G401.6 (cell line): ENCODE results near the gene GPD1.
"Not testable (repeated sequence)": the region's sequence is repeated elsewhere in the genome, so short reads cannot be mapped to it uniquely, and the experiment has no call there.

ENCODE experiments used
- FAIRE-seq: peaks from 2 replicates; lab custom pipeline; 2012; peaks lifted over from hg19 to GRCh38; lab: Jason Lieb, UNC

Gene GPD1

GRCh38 chr12:50073712-50074111 is 30.1 kb upstream of the GPD1 start:
- FAIRE-seq: no peak

DNA sequence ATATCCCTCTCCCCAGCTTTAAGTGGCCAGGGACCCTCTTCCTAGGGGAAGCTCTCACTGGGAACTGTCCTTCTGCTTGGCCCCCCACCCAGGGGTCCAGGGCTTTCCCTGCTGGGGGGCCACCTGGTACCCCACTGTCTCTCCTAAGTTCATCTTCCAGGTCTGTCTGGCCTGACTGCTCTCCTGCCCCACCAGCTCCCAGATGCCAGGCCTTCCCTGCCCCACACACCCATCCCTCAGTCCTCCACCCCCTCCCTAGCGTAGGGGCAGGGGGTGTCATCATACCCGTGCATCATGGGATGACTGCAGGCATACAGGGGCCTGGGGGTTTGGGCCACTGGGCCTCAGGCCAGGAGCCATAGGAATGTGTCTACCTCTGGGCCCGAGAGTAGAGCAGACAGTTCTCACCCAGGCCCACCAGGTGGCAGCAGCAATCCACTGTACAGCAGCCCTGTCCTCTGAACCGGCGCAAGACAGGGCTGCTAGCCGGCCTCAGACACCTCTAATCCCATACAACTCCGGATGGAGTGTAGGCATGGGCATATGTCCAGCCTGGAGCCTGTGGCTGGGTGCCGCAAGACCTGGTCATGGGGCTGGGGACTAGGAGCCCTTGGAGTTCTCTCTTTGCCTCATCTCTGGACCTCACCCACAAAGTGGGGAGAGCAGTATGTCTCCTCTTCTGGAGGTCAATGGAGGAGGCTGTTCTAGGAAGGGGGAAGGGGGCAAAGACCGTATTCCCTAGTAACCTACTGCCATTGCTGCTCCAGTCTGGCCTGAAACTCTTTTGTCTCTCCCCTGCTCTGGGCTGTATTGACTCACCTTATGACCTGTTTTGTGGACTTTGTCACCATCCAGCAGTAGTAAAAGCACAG is 28.6 kb upstream of the GPD1 start:
- FAIRE-seq: peak; percentile 71

DNA sequence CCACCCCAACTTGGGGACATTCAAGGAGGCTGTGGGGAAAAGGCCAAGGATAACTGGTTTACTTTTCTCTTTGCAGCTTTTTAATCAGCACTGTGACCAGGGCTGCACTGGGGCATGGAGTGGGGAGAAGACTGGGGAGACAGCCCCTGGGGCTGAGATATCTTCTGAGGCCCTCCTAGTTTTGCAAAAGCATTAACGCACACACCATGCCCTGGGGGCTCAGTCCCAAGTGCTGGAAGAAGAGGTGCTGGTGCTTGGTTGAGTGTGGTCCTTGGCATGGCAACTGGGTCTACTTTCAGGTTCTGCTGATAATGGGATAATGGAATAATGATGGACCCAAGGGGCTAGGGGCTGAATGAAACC is 28.0 kb upstream of the GPD1 start:
- FAIRE-seq: no peak

GRCh38 chr12:50077099-50077498 is 26.7 kb upstream of the GPD1 start:
- no peak for FAIRE-seq

- no peak for FAIRE-seq
Observed at GRCh38 chr12:50078281-50078680, 25.5 kb upstream of the GPD1 start.

GRCh38 chr12:50079771-50080170 is 24.0 kb upstream of the GPD1 start:
- FAIRE-seq: no peak

- no peak for FAIRE-seq
Observed at GRCh38 chr12:50081096-50081808, 22.6 kb upstream of the GPD1 start.

- no peak for FAIRE-seq
Observed at GRCh38 chr12:50082644-50083043, 21.2 kb upstream of the GPD1 start.

- no peak for FAIRE-seq
Observed at GRCh38 chr12:50083301-50083700, 20.5 kb upstream of the GPD1 start.

DNA sequence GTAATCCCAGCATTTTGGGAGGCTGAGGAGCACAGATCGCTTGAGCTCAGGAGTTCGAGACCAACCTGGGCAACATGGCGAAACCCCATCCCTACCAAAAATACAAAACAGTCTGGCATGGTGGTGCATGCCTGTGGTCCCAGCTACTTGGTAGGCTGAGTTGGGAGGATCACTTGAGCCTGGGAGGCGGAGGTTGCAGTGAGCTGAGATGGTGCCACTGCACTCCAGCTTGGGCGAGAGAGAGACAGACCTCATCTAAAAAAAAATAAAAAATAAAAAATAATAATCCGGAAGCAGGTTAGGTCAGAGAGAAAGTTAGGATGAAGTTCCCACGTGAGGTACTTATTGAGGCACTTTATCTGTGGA is 19.4 kb upstream of the GPD1 start:
- not testable (repeated sequence) for FAIRE-seq

DNA sequence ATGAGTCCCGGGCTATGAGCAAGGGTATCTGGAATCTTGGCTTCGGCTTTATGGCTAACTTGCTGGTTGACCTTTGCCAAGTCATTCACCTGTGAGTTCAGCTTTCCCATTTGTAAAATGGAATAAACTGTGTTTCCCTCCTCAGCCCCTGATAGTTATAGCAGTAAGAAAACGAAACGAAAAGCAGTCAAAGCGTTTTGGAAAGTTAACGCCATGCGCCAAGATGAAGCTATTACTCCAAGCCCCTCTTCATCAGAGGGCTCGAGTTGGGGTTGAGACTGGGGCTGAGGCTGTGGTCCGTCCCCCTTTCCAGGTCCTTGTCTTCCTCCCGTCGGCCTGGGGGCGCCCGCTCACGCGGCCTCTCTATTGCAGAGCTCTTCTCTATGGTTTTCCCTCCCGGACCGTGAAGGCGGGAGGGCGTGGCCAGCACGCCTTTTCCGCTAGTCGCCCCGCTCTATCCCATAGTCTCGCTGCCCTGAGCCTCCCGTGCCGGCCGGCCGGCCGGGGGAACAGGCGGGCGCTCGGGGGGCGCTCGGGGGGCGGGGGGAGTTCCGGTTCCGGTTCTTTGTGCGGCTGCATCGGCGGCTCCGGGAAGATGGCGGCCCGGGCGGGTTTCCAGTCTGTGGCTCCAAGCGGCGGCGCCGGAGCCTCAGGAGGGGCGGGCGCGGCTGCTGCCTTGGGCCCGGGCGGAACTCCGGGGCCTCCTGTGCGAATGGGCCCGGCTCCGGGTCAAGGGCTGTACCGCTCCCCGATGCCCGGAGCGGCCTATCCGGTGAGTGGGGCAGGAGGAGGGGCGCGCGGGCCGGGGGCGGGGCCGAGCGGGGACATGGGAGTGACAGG is 18.8 kb upstream of the GPD1 start, which contains the start of gene SMARCD1:
TSS of gene SMARCD1 (plus strand) at position 568 of the 840 bp plus-strand sequence. CDS start at position 596, 28 bp downstream.
- peak; percentile 90 for FAIRE-seq

DNA sequence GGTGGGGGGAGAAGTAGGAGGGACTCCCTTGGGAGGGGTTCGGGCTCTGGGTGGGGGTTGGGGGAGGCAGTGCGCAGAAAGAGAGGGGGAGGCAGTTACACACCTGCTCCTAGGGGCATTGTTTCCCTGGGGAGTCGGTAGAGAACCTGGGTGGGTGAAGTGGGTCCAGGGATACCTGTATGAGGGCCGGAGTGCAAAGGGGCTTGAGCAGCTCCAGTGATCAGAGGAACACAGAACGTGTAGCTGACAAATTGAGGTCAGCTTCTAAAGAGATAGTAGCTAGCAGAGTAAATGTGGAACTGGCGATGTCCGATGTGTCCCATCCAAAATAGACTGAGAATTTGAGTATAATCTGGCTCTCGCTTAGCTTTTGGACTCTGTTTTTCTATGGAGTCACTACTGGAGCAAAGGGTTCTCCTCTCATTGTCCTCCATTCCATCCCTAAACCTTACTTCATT is 18.2 kb upstream of the GPD1 start:
- FAIRE-seq: no peak

DNA sequence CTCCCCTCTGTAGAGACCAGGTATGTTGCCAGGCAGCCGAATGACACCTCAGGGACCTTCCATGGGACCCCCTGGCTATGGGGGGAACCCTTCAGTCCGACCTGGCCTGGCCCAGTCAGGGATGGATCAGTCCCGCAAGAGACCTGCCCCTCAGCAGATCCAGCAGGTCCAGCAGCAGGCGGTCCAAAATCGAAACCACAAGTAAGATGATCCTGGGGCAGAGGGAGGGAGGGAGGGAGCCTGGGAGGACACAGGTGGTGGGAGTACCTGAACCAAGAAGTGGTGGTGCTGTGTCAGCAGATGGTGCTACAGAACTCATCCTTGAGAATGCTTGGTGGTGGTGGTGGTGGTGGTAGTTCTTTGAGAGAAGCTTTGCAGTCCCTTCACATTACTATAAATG is 17.7 kb upstream of the GPD1 start:
- FAIRE-seq: no peak

DNA sequence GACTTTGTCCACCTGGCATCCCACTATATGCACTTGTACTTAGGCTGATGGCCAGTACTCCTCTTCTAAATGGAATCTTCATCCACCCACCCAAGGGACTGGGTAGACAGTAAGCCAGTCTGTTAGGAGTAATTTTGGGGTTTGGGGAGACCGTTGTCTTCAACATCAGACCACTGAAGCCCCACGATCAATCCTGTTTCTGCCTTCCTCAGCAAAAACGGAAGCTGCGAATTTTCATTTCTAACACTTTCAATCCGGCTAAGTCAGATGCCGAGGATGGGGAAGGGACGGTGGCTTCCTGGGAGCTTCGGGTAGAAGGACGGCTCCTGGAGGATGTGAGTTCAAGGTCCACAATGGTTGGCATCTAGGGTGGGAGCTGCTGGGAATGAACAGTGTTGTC is 16.7 kb upstream of the GPD1 start:
- no peak for FAIRE-seq

DNA sequence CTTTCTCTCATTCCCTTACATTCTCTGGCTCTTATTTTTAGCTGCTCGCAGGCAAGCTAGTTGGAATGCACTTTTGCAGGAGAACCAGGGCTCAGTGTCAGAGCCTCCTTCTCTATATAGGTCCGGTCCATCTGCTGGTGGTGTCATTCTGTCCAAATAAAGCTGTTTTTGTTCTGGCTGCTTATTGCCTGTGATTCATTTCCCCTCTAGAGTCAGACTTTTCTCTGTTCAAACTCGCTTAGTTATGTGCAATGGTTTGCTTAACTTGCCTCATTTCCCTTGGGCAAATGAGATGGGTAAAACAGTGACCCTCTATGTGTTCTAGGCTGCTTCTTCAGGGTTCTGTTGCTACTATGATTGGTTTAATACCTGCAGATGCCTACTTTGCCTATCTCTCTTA is 15.8 kb upstream of the GPD1 start:
- no peak for FAIRE-seq

DNA sequence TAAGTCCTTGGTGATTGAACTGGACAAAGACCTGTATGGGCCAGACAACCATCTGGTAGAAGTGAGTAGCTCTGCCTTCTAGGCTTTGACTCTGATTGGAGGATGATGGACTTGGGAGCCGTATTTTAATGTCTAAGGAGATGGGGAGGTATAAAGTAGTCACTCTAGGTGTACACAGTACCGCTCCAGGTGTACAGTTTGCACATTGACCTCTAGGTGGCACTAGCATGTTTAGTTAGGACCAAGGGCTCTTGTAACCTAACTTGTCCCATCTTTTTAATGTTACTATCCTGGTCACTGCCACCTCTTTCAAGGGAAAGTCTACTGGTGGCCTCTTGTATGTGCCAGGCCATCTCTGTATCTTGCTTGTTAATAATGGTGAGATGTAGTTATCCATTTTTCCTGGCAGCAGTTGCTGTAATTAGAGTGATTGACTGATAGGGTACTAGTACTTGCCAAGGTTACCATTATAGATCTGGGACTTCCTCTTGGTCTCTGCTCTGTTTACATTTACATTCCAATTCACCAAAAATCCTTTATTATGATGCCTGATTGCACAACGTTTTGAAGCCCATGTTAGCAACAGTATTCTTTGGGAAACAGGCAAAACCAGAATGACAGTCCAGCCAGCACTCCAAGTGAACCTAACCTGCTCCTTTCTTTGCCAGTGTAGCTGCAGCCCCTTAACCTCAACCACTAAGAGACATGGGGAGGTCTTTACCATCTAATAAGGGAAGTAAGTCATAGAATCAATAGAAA is 15.1 kb upstream of the GPD1 start:
- FAIRE-seq: no peak

DNA sequence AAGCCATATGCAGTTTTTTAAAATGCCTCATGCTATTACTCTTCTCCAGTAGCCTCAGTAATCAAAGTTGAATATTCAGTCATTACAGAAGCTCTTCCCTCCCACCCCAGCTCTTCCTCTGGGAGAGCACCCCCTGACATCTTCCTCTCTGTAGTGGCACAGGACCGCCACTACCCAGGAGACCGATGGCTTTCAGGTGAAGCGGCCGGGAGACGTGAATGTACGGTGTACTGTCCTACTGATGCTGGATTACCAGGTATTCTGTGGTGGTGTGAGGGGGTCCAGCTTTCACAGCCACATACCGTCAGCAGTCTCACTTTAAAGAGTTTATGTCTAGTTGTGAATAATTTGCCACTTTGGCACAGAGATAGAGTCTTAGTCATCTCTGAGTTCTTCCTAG is 14.1 kb upstream of the GPD1 start:
- no peak for FAIRE-seq

- no peak for FAIRE-seq
Observed at GRCh38 chr12:50090391-50090790, 13.4 kb upstream of the GPD1 start.

DNA sequence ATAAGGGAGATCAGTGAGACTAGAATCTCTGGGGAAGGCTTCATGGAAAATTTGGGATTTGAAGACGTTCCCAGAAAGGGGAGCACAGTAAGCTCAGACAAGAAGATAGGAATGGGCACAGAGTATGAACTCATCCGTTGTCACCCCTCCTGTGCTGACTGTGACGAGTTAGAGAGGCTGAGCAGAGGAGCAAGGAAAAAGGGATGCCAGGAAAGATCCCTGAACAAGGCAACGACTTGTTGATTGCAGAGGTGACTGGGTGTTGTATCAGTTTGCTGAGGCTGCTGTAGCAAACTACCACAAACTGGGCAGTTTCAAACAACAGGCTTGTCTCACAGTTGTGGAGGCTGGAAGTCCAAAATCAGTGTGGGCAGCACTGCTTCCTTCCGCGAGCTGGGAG is 5.9 kb upstream of the GPD1 start:
- no peak for FAIRE-seq

- no peak for FAIRE-seq
Observed at GRCh38 chr12:50099302-50100008, 4.4 kb upstream of the GPD1 start.

DNA sequence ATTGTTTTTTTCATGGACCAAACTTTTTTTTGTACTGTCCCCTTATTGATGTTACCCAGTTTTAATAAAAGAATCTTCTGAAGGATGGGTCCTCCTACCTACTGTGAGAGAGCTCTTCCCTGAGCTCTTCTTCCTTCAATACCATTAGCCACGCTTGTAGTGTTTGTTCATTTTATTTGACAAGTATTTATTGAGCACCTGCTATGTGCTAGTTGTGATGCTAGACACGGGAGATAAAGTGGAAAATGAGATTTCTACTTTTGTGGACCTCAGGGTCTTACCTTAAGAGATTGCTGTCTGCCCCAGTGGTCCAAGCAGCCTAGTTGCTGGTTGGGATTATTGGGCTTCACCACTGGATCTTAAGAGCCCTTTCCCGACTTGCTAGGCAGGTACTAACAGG is 3.2 kb upstream of the GPD1 start:
- FAIRE-seq: no peak
